ENCODE data around the gene SLC22A23. TPM values are rescaled to one million over a fixed set of nuclear protein-coding genes. Genes with fewer than 3 reads are reported as not detected.

Gene SLC22A23
- polyA plus RNA-seq, 1 donor (not counting 4 experiments of a cell fraction or from before 2014, with no cell fraction given): 4.3 TPM

DNA sequence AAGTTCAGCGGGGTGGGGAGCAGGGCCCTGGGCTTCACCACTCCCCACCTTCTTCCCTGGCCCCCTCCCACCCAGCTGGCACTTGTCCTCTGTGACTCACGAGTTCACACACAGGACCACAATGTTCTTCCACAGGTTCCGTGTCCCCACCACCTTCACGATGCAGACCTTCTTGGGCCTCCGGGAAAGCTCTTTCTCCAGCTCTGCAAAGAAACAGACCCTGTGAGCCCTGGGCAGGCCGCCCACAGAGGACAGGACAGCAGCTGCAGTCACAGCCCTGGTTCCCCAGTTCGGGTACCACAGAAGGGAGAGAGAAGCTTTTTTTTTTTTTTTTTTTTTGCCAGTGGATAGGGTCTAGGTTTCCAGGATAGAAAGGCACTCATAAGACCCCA is 167.2 kb downstream of the SLC22A23 start:
- no peak for TF ChIP-seq EZH2 (IDR thresholded peaks at IDR 0.05; ENCODE audit: low read length)
- TF ChIP-seq, protein P1, sequence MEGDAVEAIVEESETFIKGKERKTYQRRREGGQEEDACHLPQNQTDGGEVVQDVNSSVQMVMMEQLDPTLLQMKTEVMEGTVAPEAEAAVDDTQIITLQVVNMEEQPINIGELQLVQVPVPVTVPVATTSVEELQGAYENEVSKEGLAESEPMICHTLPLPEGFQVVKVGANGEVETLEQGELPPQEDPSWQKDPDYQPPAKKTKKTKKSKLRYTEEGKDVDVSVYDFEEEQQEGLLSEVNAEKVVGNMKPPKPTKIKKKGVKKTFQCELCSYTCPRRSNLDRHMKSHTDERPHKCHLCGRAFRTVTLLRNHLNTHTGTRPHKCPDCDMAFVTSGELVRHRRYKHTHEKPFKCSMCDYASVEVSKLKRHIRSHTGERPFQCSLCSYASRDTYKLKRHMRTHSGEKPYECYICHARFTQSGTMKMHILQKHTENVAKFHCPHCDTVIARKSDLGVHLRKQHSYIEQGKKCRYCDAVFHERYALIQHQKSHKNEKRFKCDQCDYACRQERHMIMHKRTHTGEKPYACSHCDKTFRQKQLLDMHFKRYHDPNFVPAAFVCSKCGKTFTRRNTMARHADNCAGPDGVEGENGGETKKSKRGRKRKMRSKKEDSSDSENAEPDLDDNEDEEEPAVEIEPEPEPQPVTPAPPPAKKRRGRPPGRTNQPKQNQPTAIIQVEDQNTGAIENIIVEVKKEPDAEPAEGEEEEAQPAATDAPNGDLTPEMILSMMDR (optimal IDR thresholded peaks at IDR 0.05 in 1 of 3, IDR thresholded peaks at IDR 0.05 in 1 of 3, conservative IDR thresholded peaks at IDR 0.05 in 1 of 3; ENCODE audit: extremely low read depth in 1 of 3, insufficient read depth in 2 of 3, low read length in 3 of 3): no peak
- Histone ChIP-seq H3K27ac (ENCODE audit: control insufficient read depth, insufficient read depth, low read length) (no peak overlapping the region), H3K4me2 (ENCODE audit: control insufficient read depth, extremely low read depth, insufficient read depth, low read depth, low read length) (no peak overlapping the region), H3K9ac (ENCODE audit: control insufficient read depth, extremely low read depth, insufficient read depth, low read length) (no peak overlapping the region), H3K4me3 (ENCODE audit: control insufficient read depth in 2 of 3, extremely low read depth in 1 of 3, insufficient read depth in 2 of 3, low read depth in 1 of 3, low read length in 3 of 3) (no peak overlapping the region), H3K79me2 (ENCODE audit: control insufficient read depth, insufficient read depth, low read length) (no peaks in the 10 kb centered on the region), H3K9me1 (ENCODE audit: control insufficient read depth, extremely low read depth, insufficient read depth, low read length) (no peaks in the 10 kb centered on the region), H3K9me3 (ENCODE audit: control insufficient read depth, low read depth, low read length) (no peaks in the 10 kb centered on the region), H3K27me3 (ENCODE audit: control insufficient read depth, extremely low read depth, insufficient read depth, low read length) (no peaks in the 10 kb centered on the region), H3K36me3 (ENCODE audit: control insufficient read depth in 2 of 2, extremely low read depth in 1 of 2, insufficient read depth in 2 of 2, low read length in 2 of 2) (peaks cover 0 to 10% of the 10 kb centered on the region in 2 experiments), H4K20me1 (ENCODE audit: control insufficient read depth, extremely low read depth, insufficient read depth, low read length) (no peaks in the 10 kb centered on the region), H2AFZ (ENCODE audit: control insufficient read depth, low read length) (no peak overlapping the region), H3K4me1 (ENCODE audit: control insufficient read depth, extremely low read depth, insufficient read depth, low read length) (peaks cover 2% of the 10 kb centered on the region)
- dilution Hi-C loops (cut with MboI; ENCODE audit: extremely low pct_ligation_motif_present, low sequenced_read_pairs): no loop called here
- FAIRE-seq (no peak), DNase-seq (ENCODE audit: low read depth, low spot score) (no peak)

DNA sequence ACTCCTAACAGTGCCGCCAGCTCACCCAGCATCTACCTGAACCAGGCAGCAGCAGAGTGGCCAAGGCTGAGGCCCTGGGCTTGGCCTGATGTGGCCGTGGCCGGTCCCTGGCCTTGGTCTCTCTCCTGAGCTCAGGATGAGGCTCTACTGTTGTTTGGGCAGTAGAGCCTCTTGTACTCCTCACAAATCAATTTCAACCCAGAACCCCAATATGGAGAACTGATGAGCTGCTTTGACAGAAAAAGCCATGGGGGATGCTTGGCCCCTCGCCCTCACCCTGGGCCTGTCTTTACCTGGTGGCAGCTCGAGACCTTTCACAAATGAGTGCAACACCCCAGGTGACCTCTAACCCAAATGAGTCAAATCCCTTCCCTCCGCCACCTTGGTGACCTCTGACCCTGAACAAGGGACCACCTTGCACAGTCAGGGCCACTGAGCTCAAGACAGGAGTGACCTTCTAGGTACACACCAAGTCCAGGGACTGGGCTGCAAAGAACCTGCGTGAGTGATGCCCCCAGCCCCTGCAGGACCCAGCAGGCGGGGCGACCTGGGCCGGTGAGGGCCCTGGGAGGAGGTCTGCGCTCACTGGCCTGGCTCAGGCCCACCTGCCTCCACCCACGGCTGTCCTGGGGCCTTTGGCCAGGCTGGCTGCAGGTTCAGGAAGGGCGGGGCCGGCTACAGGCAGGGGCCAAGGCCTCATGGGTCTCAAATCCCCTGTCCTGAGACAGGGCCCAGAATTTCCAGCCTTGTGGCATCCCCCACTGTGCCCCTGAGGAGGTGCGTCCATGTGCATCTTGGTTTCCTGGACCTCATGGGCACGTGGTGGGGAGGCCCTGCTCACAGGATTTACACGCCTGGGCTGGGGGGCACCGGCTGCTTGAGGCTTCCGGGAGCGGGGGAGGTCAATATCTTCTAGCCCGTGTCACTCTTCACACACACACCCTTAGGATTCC is 167.9 kb downstream of the SLC22A23 start:
- FAIRE-seq (no peak), DNase-seq (ENCODE audit: low read depth, low spot score) (no peak)
- H3K4me2 ChIP-seq (ENCODE audit: control insufficient read depth, extremely low read depth, insufficient read depth, low read depth, low read length): no peak overlapping the region
- no peak overlapping the region for H3K9ac ChIP-seq (ENCODE audit: control insufficient read depth, extremely low read depth, insufficient read depth, low read length)
- H3K79me2 ChIP-seq (ENCODE audit: control insufficient read depth, insufficient read depth, low read length): no peaks in the 10 kb centered on the region
- peaks cover 2% of the 10 kb centered on the region for H3K4me1 ChIP-seq (ENCODE audit: control insufficient read depth, extremely low read depth, insufficient read depth, low read length)
- no peaks in the 10 kb centered on the region for H3K9me1 ChIP-seq (ENCODE audit: control insufficient read depth, extremely low read depth, insufficient read depth, low read length)
- no peak for TF ChIP-seq EZH2 (IDR thresholded peaks at IDR 0.05; ENCODE audit: low read length)
- TF ChIP-seq, protein P1 (optimal IDR thresholded peaks at IDR 0.05 in 1 of 3, IDR thresholded peaks at IDR 0.05 in 1 of 3, conservative IDR thresholded peaks at IDR 0.05 in 1 of 3; ENCODE audit: extremely low read depth in 1 of 3, insufficient read depth in 2 of 3, low read length in 3 of 3): no peak
- H3K27ac ChIP-seq (ENCODE audit: control insufficient read depth, insufficient read depth, low read length): no peak overlapping the region
- no peaks in the 10 kb centered on the region for H3K9me3 ChIP-seq (ENCODE audit: control insufficient read depth, low read depth, low read length)
- no peaks in the 10 kb centered on the region for H3K27me3 ChIP-seq (ENCODE audit: control insufficient read depth, extremely low read depth, insufficient read depth, low read length)
- peaks cover 0 to 11% of the 10 kb centered on the region in 2 experiments for H3K36me3 ChIP-seq (ENCODE audit: control insufficient read depth in 2 of 2, extremely low read depth in 1 of 2, insufficient read depth in 2 of 2, low read length in 2 of 2)
- H3K4me3 ChIP-seq (ENCODE audit: control insufficient read depth in 2 of 3, extremely low read depth in 1 of 3, insufficient read depth in 2 of 3, low read depth in 1 of 3, low read length in 3 of 3): no peak overlapping the region
- H2AFZ ChIP-seq (ENCODE audit: control insufficient read depth, low read length): no peak overlapping the region
- H4K20me1 ChIP-seq (ENCODE audit: control insufficient read depth, extremely low read depth, insufficient read depth, low read length): no peaks in the 10 kb centered on the region
- dilution Hi-C loops (cut with MboI; ENCODE audit: extremely low pct_ligation_motif_present, low sequenced_read_pairs): no loop called here

Data from keratinocyte (primary cell).